GM21381 (cell line): ENCODE results near the gene GABRG1.

ENCODE experiments used
- ATAC-seq: cut with Tn5 transposase; IDR thresholded peaks from one replicate; pipeline ENCODE4 v1.9.1; 2021; ENCODE audit warnings: mild to moderate bottlenecking, moderate library complexity; ENCODE audit not compliant: unreplicated experiment

The GABRG1 gene

DNA sequence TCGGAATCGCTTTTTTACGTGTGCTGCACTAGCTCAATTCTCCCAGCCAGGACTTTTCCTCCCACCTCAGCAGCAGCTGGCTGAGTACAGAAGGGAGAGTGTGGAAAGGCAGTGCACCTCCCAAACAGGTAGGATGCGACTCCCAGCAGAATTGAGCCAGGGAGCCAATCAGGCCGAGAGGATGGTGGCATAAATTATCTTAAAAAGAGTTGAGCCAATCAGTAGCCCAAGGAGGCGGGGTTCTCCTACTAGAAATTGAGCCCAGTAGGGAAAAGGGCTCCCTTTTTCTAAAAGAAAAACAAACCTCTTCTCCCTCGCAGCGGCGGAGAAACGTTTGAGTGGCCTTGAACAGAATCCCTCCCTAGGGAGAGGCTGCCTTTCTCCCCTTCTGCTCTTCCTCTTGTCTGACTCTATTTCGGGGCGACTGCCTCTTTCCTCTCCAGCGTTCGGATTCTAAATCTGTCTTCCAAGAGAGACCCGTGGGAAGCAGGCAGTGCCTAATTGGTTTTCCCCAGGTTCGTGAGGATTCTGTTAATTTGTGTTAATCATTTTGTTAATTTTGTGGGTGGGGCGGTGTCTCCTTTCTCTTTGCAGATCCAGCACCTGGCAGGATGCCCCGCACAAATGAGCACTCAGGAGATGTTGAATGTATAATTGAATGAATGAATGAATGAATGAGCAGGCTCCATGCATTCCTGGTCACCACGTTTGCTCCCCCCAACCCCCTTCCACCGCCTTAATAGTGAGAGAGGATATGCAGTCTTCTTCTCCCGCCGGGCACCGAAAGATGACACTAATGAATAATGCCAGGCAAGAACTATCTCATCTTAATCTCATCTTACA lies at the start of gene GABRG1:
Gene GABRG1, minus strand, starts transcription at position 142 of the 843 bp plus-strand sequence. Its CDS starts 141 bp downstream, at position 1.
- ATAC-seq = no peak

DNA sequence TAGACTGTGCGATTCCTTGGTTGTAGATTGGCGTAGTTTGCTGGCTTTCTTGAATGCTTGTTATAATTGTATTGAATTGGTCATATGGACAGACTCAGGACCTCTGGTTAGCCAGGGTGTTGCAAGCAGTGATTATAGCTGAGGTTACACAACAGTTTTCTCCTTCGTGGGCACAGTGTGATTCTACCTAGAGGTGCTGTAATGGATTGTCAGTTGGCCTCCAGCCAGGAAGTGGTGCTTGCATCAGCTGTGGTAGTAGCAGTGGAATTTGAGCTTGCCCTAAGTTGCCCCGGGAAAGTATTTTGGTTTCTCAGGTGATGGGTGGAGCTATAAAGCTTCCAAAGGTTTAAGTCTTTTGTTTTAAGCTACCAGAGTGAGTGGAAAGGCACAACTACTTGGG lies 23.1 kb upstream of the GABRG1 start:
- no peak for ATAC-seq

DNA sequence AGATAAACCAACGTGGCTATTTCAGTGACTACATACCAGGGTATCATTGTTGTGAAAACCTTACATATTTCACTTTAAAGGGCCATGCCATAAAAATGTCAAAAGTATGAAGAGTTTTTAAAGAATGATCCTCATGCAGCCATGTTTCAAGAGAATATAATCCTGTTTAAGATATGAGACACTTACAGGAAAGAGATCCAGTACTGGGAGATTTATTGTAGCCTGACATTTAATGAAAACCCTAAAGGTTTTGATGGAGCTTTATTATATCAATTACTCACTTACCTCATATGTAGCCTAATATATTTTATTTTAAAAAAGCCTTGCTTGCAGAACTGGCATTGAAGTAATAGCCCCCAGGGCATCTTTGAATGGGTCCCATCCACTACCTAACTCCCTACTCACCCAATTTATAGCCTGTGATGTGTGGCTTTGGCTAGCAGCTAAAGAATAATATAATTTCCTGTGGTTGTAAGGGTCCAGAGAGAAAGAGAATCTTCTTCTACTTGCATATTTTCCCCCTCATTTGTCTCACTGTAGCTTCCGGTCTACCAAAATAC lies 7.7 kb upstream of the GABRG1 start:
- ATAC-seq = no peak

DNA sequence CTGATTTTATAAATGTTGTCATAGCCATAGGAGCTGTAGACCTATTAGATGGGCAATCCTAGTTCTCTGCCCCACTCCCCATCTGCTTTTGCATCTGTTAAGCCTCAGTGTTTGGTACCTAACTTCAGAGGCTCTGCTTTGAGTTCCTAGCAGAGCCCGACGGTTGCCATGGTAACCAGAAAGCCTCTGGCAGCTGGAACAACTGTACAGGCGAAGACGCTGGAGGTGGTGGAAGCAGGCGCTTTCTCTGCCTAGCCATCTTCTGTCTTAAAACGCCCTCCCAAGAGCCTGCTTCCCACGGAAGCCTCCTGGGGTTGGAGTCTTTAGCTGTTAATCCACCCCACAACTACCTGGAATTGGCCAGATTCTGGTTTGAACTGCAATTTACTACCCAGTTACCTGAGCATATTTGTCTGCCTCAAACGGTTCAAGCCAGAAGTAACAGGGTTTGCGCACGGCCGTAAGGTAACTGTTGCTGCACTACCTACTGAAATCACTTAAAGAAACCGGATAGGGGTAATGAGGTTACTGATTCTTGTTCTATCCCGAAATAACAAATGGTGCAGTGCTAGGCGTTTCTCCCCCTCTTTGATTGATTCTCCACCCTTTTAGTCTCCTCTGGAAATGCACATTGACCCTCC lies 1.0 kb upstream of the GABRG1 start:
- no peak for ATAC-seq

GRCh38 chr4:46081674-46082073 lies 42.2 kb downstream of the GABRG1 start:
- ATAC-seq = no peak

DNA sequence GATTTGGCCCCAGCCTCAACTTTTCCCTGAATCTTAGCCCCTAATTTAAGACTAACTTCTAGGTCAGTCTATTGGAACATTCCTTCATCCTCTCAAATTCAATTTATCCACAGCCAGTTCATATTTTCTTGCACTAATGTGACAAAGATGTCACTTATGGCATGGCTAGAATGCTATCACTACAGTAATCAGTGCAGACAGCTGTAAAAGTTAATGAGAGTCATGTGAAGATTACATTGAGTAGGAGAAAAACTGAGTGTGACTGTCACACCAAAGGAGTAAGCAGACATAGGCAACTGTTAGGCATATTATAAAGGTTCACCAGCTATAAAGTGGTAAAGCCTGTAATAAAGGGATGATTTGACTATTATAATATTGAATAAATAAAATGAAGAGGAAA lies 42.6 kb downstream of the GABRG1 start:
- ATAC-seq = no peak

- ATAC-seq = no peak
Measured at GRCh38 chr4:46073778-46074177, 50.1 kb downstream of the GABRG1 start.

DNA sequence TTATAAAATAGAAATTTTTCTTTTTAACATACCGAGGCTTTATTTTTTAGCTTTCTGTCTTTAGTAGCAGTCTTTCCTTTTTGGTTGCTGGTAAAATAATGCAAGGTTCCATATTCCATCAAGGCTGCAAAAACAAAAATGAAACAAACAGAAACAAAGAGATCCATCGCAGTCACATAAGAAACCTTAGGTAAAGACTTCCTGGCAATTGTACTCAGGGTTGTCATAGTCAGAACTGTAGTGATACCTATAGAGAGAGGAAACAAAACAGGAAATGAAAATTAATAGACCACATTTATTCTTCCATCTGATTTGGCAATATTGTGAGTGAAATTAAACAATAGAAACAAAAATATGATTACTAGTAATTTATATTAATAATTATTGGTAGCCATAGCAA lies 72.5 kb downstream of the GABRG1 start:
- no peak for ATAC-seq

- ATAC-seq = no peak
Measured at GRCh38 chr4:46032056-46032455, 91.8 kb downstream of the GABRG1 start.

- no peak for ATAC-seq
Measured at GRCh38 chr4:46016306-46016705, 107.5 kb downstream of the GABRG1 start.

DNA sequence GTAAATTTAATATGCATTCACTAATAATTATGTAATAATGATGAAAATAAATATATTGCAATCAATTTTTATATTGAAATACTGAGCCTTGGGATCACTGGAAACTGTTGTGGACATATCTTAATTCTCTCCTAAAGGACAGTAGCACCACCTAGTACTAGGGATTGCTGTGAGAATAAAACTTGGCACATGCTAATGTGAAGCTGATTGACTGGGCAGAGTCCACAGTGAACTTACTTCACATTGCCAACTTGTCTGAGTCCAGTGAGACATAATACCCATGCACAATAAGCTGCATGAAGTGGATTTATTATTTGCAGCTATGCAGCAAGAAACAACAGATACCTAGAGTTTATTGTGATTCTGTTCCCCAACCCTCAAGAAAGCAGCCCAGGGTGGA lies 131.1 kb downstream of the GABRG1 start:
- no peak for ATAC-seq

- ATAC-seq = no peak
Measured at GRCh38 chr4:45989775-45990174, 134.1 kb downstream of the GABRG1 start.

GRCh38 chr4:45987858-45988257 lies 136.0 kb downstream of the GABRG1 start:
- no peak for ATAC-seq
